Measurements from ENCODE around the gene ARRB1. TPM values are rescaled to one million over a fixed set of nuclear protein-coding genes. Genes with fewer than 3 reads are reported as not detected.

Gene ARRB1
- polyA plus RNA-seq, 1 of the 3 experiments (the other 2 are of a cell fraction) = 7.0 TPM

DNA sequence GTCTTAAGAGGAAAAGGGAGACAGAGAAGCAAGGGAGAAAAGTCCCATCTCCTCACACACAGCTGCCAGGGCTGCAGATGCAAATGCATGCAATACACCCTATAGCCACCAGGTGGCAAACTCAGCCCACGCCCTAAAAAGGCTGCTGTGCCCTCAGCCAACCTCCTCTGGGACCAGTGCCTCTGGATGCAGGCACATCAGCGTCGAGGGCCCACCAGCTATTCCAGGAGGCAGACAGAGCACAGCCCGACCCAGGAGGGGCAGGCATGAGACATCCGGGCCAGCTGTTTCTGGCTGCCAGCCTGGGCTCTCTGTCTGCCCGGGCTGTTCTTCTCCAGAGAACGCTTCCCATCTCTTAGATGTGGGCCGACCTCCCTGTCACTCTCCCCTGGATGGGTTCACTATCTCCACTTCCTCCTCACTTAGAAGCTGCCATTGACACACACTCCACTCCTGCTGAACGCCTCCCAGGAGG is 71.2 kb downstream of the ARRB1 start:
- H3K9ac ChIP-seq = no peak overlapping the region
- peaks cover 0 to 5% of the 10 kb centered on the region in 2 experiments for H3K36me3 ChIP-seq (replicated peaks in 1 of 2; ENCODE audit: control insufficient read depth in 1 of 2, insufficient read depth in 2 of 2, low read length in 1 of 2)
- H2AFZ ChIP-seq (ENCODE audit: low read depth) = no peak overlapping the region
- H3K4me3 ChIP-seq (ENCODE audit: low read depth in 2 of 2, low read length in 1 of 2) = peak overlapping the region in 1 of 2 experiments; percentile 18; a peak in 1 of 4 replicates
- no peaks in the 10 kb centered on the region for H4K20me1 ChIP-seq (ENCODE audit: insufficient read depth)
- no peaks in the 10 kb centered on the region for H3K79me2 ChIP-seq (ENCODE audit: insufficient read depth)
- no peaks in the 10 kb centered on the region for H3K27me3 ChIP-seq (ENCODE audit: insufficient read depth)
- POLR2A ChIA-PET = interaction anchor here (1.0 to 1.5 kb wide), 4 partner anchors 72 to 120 kb away, joined by 3 to 5 read pairs (median 4); no protein-coding TSS in a partner anchor
- H3F3A ChIP-seq (replicated peaks; ENCODE audit: insufficient read depth) = no peaks in the 10 kb centered on the region
- H3K4me2 ChIP-seq = no peak overlapping the region
- peak overlapping the region in 1 of 2 experiments; percentile 62; a peak in 2 of 4 replicates for H3K27ac ChIP-seq (ENCODE audit: low read depth in 2 of 2, low read length in 1 of 2)
- H3K4me1 ChIP-seq (ENCODE audit: control insufficient read depth in 1 of 2, insufficient read depth in 2 of 2, low read depth in 1 of 2, low read length in 1 of 2) = peaks cover 0 to 19% of the 10 kb centered on the region in 2 experiments; a peak in 1 of 4 replicates
- CTCF ChIA-PET = interaction anchor here (0.5 to 27.4 kb wide), 58 partner anchors 10 to 578 kb away, joined by 3 to 701 read pairs (median 5); partner anchors contain the start of genes ARRB1, RPS3 and TPBGL
- 43% methylated on average over 6 of the region's 9 CpGs for WGBS (ENCODE audit: low lambda C conversion rate)
- peak; percentile 95 for DNase-seq
- TF ChIP-seq POLR2AphosphoS5 (IDR thresholded peaks at IDR 0.05; ENCODE audit: low read depth, low read length) (no peak), TCF12 (IDR thresholded peaks at IDR 0.05) (no peak), SMC3 (IDR thresholded peaks at IDR 0.05; ENCODE audit: low read depth, low read length) (peak; percentile 99), GATA2 (CRISPR knock-in tag; IDR thresholded peaks at IDR 0.05) (no peak), FOXJ3 (CRISPR knock-in tag; IDR thresholded peaks at IDR 0.05) (0 out of 2 replicates have a peak, but pooled peaks have one; percentile 15), CHD2 (IDR thresholded peaks at IDR 0.05; ENCODE audit: low read length, partially characterized antibody) (peak; percentile 40), FOSL2 (IDR thresholded peaks at IDR 0.05; ENCODE audit: borderline replicate concordance, low read depth) (no peak), FOXM1 (IDR thresholded peaks at IDR 0.05; ENCODE audit: low read depth) (no peak), RAD21 (IDR thresholded peaks at IDR 0.05; ENCODE audit: low read length) (peak; percentile 99), MEF2A (IDR thresholded peaks at IDR 0.05; ENCODE audit: borderline replicate concordance, low read depth) (no peak), ELF1 (IDR thresholded peaks at IDR 0.05) (no peak), RCOR1 (IDR thresholded peaks at IDR 0.05; ENCODE audit: low read length) (0 out of 2 replicates have a peak, but pooled peaks have one; percentile 30), JUND (IDR thresholded peaks at IDR 0.05) (no peak), TAF1 (IDR thresholded peaks at IDR 0.05; ENCODE audit: borderline replicate concordance, low read depth, low read length) (no peak), NFIC (IDR thresholded peaks at IDR 0.05; ENCODE audit: borderline replicate concordance) (no peak), EZH2phosphoT487 (IDR thresholded peaks at IDR 0.05; ENCODE audit: borderline replicate concordance, low read depth) (no peak)
- TF ChIP-seq, protein P1, sequence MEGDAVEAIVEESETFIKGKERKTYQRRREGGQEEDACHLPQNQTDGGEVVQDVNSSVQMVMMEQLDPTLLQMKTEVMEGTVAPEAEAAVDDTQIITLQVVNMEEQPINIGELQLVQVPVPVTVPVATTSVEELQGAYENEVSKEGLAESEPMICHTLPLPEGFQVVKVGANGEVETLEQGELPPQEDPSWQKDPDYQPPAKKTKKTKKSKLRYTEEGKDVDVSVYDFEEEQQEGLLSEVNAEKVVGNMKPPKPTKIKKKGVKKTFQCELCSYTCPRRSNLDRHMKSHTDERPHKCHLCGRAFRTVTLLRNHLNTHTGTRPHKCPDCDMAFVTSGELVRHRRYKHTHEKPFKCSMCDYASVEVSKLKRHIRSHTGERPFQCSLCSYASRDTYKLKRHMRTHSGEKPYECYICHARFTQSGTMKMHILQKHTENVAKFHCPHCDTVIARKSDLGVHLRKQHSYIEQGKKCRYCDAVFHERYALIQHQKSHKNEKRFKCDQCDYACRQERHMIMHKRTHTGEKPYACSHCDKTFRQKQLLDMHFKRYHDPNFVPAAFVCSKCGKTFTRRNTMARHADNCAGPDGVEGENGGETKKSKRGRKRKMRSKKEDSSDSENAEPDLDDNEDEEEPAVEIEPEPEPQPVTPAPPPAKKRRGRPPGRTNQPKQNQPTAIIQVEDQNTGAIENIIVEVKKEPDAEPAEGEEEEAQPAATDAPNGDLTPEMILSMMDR (IDR thresholded peaks at IDR 0.05) = peak; percentile 89
- TF ChIP-seq, protein P2, sequence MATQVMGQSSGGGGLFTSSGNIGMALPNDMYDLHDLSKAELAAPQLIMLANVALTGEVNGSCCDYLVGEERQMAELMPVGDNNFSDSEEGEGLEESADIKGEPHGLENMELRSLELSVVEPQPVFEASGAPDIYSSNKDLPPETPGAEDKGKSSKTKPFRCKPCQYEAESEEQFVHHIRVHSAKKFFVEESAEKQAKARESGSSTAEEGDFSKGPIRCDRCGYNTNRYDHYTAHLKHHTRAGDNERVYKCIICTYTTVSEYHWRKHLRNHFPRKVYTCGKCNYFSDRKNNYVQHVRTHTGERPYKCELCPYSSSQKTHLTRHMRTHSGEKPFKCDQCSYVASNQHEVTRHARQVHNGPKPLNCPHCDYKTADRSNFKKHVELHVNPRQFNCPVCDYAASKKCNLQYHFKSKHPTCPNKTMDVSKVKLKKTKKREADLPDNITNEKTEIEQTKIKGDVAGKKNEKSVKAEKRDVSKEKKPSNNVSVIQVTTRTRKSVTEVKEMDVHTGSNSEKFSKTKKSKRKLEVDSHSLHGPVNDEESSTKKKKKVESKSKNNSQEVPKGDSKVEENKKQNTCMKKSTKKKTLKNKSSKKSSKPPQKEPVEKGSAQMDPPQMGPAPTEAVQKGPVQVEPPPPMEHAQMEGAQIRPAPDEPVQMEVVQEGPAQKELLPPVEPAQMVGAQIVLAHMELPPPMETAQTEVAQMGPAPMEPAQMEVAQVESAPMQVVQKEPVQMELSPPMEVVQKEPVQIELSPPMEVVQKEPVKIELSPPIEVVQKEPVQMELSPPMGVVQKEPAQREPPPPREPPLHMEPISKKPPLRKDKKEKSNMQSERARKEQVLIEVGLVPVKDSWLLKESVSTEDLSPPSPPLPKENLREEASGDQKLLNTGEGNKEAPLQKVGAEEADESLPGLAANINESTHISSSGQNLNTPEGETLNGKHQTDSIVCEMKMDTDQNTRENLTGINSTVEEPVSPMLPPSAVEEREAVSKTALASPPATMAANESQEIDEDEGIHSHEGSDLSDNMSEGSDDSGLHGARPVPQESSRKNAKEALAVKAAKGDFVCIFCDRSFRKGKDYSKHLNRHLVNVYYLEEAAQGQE (IDR thresholded peaks at IDR 0.05; ENCODE audit: low read depth, low read length) = no peak
- TF ChIP-seq, protein P3, sequence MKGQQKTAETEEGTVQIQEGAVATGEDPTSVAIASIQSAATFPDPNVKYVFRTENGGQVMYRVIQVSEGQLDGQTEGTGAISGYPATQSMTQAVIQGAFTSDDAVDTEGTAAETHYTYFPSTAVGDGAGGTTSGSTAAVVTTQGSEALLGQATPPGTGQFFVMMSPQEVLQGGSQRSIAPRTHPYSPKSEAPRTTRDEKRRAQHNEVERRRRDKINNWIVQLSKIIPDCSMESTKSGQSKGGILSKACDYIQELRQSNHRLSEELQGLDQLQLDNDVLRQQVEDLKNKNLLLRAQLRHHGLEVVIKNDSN (IDR thresholded peaks at IDR 0.05; ENCODE audit: borderline replicate concordance, low read depth) = no peak
- no peaks in the 10 kb centered on the region for H3K9me3 ChIP-seq
- no peaks in the 10 kb centered on the region for H3K9me2 ChIP-seq

All from SK-N-SH (cell line).